ENCODE data around the gene PPP2R3A.
"Not testable (repeated sequence)": the region's sequence is repeated elsewhere in the genome, so short reads cannot be mapped to it uniquely, and the experiment has no call there.

Gene PPP2R3A, protein sequence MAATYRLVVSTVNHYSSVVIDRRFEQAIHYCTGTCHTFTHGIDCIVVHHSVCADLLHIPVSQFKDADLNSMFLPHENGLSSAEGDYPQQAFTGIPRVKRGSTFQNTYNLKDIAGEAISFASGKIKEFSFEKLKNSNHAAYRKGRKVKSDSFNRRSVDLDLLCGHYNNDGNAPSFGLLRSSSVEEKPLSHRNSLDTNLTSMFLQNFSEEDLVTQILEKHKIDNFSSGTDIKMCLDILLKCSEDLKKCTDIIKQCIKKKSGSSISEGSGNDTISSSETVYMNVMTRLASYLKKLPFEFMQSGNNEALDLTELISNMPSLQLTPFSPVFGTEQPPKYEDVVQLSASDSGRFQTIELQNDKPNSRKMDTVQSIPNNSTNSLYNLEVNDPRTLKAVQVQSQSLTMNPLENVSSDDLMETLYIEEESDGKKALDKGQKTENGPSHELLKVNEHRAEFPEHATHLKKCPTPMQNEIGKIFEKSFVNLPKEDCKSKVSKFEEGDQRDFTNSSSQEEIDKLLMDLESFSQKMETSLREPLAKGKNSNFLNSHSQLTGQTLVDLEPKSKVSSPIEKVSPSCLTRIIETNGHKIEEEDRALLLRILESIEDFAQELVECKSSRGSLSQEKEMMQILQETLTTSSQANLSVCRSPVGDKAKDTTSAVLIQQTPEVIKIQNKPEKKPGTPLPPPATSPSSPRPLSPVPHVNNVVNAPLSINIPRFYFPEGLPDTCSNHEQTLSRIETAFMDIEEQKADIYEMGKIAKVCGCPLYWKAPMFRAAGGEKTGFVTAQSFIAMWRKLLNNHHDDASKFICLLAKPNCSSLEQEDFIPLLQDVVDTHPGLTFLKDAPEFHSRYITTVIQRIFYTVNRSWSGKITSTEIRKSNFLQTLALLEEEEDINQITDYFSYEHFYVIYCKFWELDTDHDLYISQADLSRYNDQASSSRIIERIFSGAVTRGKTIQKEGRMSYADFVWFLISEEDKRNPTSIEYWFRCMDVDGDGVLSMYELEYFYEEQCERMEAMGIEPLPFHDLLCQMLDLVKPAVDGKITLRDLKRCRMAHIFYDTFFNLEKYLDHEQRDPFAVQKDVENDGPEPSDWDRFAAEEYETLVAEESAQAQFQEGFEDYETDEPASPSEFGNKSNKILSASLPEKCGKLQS (N-terminal part only)

GRCh38 chr3:135965506-135966270 is at the start of gene PPP2R3A:
Gene PPP2R3A (plus strand): TSS chr3:135965728. CDS start chr3:136001499, 35,771 bp downstream.
- DNase-seq: peak; percentile 56

DNA sequence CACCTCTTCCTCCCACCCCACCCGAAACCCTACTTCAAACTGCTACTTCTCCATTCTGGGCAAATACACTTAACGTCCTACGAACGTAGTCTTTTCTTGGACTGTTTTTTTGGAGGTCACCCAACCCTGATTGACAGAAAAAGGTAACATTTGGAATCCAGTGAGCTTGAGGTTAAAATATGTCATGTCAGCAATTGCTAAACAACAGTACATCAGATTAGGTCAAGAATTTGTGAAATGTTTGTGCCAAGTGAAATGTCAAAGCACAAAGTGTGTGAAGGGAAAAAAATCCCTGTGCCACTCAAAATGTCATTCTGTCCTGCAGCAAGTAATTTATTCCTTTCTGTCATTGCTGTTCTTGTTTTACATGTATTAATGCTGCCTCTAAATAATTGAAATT is 49.2 kb upstream of the PPP2R3A start:
- DNase-seq: no peak

DNA sequence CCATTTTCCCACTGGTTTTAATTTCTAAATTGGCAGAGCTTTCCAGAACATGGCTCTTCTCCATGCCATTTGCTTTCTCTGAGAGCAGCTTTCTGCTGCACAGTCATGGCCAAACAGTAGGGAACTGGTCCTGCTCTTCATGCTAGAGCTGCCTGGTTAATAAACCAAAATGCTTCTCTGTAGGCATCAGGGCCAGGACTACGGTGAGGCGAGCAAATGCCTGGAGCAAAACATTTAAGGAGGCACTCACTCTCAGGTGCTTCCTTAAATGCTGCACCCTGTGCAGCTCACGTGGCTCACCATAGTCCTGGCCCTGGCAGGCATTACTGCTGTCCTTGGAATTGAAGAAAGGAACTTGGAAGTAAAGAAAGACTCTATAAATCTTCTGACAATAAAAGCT is 48.5 kb upstream of the PPP2R3A start:
- no peak for DNase-seq

DNA sequence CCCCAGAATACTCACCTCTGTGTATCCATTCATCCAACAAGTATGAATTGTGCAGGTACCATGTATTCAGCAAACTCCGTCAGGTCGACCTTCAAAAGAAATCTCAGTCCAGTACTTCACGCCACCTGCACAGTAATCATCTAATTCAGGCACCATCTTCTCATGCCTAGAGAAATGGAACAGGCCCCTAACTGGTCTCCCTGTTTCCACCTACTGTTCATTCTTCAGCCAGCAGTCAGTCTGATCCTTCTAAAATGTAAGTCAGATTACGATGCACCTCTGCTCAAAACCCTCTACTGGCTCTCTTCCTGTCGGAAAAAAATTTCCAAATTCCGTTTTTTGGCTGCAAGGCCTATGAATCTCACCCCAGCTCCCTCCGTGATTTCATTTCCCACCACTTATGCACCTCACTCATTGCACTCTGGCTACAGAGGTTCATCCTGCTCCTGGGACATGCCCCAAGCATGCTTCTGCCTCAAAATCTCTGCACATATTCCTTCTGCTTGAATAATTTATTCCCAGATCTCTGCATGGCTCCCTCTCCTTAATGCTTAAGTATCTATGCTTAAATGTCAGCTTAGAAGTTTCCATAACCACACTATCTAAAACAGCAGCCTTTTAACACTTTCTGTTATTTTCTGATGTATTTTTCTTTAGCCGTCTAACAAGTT is 47.5 kb upstream of the PPP2R3A start:
- no peak for DNase-seq

DNA sequence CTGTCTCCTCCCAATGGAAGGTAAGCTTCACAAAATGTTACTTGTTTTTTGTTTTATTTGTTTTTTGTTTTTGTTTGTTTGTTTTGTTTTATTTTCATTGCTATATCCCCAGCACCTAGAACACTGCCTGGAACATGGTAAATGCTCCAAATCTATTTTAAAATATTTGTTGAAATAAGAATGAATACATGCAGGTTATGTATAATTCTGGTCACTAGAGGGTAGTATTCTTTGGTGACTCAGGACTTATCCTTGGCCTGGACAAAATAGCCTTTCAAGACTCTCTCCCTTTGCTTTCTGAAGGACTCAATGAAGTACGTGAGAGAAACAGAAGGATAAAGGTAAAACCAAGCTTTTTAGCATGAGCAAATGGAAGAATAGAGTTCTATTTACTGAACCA is 46.9 kb upstream of the PPP2R3A start:
- no peak for DNase-seq

GRCh38 chr3:135920275-135920674 is 45.3 kb upstream of the PPP2R3A start:
- no peak for DNase-seq

DNA sequence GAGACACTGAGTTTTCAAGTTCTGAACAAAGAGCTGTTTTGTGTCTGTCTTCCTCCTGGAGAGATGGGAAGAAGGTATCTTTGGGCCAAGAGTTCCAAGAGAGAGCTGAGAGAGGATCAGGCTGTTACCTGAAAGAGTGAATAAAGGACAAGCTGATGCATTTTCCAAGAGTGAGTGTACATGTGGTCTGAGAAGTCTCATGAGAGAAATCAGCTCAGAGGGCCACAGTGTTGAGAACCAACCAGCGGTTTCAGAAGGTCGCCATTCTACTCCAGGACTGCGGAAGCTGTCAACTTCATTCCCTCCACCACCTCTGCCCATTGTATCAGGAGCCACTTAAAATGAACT is 42.7 kb upstream of the PPP2R3A start:
- no peak for DNase-seq

- no peak for DNase-seq
Observed at GRCh38 chr3:135924506-135924905, 41.0 kb upstream of the PPP2R3A start.

- no peak for DNase-seq
Observed at GRCh38 chr3:135926664-135927063, 38.9 kb upstream of the PPP2R3A start.

DNA sequence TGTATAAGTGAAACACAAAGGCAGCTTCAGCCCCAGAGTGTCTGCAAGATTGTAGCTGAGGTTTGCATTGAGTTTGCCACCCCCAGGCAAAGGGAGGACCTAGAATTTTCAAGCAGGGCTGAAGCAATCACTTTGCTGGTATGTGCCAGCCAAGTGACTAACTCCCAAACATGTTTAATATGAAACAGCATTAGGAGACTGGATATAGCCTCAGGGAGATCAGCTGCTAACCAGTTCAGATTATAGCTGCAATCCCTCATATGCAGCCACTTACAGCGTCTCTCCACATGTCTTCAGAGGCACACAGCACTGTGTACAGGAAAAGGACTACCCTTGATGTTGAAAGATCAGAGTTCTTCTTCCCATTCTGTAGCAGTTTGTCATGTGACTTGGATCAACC is 38.4 kb upstream of the PPP2R3A start:
- no peak for DNase-seq

GRCh38 chr3:135929670-135930069 is 35.9 kb upstream of the PPP2R3A start:
- no peak for DNase-seq

- no peak for DNase-seq
Observed at GRCh38 chr3:135930255-135930654, 35.3 kb upstream of the PPP2R3A start.

- not testable (repeated sequence) for DNase-seq
Observed at GRCh38 chr3:135935171-135935570, 30.4 kb upstream of the PPP2R3A start.

DNA sequence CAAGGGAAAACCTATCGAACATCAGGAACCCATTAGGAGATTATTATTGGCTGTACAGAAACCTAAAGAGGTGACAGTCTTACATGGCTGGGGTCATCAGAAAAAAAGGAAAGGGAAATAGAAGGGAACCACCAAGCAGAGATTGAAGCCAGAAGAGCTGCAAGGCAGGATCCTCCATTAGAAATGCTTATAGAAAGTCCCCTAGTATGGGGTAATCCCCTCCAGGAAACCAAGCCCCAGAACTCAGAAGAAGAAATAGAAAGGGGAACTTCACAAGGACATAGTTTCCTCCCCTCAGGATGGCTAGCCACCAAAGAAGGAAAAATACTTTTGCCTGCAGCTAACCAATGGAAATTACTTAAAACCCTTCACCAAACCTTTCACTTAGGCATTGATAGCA is 27.8 kb upstream of the PPP2R3A start:
- not testable (repeated sequence) for DNase-seq

- DNase-seq: no peak
Observed at GRCh38 chr3:135944831-135945230, 20.7 kb upstream of the PPP2R3A start.

DNA sequence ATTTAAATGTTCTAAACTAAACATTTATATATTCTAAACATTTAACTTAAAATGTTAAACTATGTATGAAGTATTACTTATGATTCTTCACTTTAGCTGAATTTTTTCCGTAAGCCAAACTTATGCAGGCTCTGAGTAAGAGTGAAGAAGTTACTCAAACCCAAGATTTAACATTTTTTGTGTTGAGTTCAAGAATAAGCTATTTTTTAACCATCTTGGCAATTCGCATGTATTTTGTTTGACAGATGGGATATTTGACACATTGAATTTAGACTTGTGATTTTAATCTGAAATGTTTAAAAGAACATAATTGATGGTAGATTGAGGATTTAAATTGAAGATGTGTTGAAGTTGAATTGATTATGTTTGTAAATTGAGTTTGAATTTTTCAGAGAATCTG is 14.6 kb upstream of the PPP2R3A start:
- DNase-seq: no peak

- DNase-seq: no peak
Observed at GRCh38 chr3:135964160-135964955, 1.2 kb upstream of the PPP2R3A start.

DNA sequence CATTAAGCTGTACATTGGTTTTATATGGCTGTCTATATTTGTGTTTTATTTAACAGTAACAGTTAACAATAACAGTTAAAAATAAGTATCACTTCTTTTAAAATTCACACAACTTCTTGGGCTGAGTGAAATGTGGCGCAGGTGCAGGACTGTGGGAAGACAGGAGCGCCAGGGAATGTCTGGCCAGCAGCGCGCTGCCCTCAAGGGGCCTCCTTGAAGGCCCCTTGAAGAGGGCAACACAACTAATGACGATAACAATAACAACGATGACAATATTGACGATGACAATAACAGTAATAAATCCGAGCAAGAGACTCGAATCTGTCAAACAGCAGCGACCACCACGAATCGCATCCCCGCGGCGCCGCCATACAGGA is 411 bp upstream of the PPP2R3A start:
- DNase-seq: no peak

GRCh38 chr3:135966271-135966961 is 888 bp downstream of the PPP2R3A start:
- no peak for DNase-seq

GRCh38 chr3:135966962-135967274 is 1.4 kb downstream of the PPP2R3A start:
- no peak for DNase-seq

DNA sequence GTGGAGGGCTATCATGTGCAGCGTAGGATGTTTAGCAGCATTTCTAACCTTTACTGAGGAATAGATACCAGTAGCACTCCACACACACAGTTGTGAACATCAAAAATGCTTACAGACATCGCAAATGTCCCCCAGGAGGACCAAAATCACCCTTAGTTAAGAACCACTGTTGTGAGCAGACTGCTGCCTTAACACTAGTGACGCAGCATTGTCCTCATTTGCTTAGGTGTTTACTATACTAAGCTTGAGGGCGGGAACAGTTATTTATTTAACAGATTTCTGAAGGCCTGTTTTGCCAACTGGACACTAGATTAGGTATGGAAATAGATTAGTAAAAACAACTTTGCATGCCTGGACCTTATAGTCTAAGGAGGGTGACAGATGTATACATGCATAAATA is 2.3 kb downstream of the PPP2R3A start:
- DNase-seq: no peak

Data from RPMI8226 (cell line).